Activated naive CD4-positive, alpha-beta T cell treated with anti-CD3 and anti-CD28 coated beads for 36 hours (primary cell): ENCODE measurements around the gene GPR141. TPM values are rescaled to one million over a fixed set of nuclear protein-coding genes. Genes with fewer than 3 reads are reported as not detected.

Experiments
- CTCF ChIA-PET: fragments of 350-600 bp; sonication (Branson Sonifier 250); formaldehyde crosslinking; loops from one replicate; lab custom pipeline; 2021; ENCODE audit warnings: antibody characterized with exemption; lab: Charles Lee
- DNase-seq: peaks from one replicate; pipeline ENCODE4 v3.0.0-alpha.2; 2020
- H3K27ac Mint-ChIP-seq: one replicate; pipeline ENCODE4 v1.8.0; 2021; ENCODE audit warnings: mild to moderate bottlenecking, mixed read lengths
- H3K27me3 Mint-ChIP-seq: one replicate; pipeline ENCODE4 v1.8.0; 2021; ENCODE audit warnings: low read depth, mixed read lengths
- H3K36me3 Mint-ChIP-seq: one replicate; pipeline ENCODE4 v1.8.0; 2021; ENCODE audit warnings: low read depth, mixed read lengths
- H3K4me1 Mint-ChIP-seq: one replicate; pipeline ENCODE4 v1.8.0; 2021; ENCODE audit warnings: low read depth, mixed read lengths
- H3K4me3 Mint-ChIP-seq: one replicate; pipeline ENCODE4 v1.8.0; 2021; ENCODE audit warnings: mild to moderate bottlenecking, moderate library complexity, mixed read lengths
- H3K9me3 Mint-ChIP-seq: one replicate; pipeline ENCODE4 v1.8.0; 2021; ENCODE audit warnings: mixed read lengths
- intact Hi-C: fragments of 100-400 bp; cut with micrococcal nuclease; formaldehyde crosslinking; loops from one replicate; pipeline ENCODE4 v1.15.1; 2023
- total RNA-seq, 2 experiments: library from RNA; stranded (reverse); gene quantifications; one replicate each; pipeline ENCODE4 v1.2.3, GENCODE V29; 2021

GPR141 gene
- total RNA-seq, 2 experiments from 2014 or later = not detected

DNA sequence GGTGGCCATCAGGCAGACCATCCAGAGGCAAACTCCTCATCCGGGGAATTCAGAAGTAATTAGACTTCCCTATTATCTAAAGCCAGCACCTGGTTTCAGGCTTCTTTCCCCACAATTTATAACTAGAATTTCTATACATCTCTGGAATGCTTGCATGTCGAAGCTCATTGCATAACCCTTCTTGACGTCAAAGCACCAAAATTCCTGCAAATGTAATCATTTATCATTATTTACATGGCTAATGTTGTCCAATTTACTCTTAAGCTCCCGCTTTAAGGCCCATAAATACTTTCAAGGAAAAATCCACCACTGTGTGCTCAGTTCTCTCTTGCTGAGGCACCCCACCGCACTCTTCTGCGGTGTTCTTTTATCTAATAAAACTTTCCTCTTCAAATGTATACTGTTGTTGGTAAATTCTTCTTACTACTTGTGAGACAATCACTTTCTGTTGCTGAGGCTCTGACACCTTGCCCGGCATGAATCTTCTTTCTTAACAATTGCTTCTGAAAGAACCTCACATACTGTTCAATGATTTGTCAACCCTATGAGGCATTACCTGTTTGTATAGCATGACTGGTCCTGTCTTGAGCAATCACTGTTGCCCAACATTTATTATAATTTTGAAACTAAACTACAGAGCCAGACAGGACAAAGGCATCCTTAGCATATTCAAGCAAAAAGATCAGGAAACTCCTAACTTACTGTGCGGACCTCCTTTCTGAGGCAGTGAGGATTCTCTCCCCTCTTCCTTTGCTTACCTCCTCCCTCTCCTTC, 17.4 kb upstream of the GPR141 start:
- H3K4me3 Mint-ChIP-seq = no peak overlapping the region
- H3K27ac Mint-ChIP-seq = no peak overlapping the region
- CTCF ChIA-PET = no interaction called here
- no peaks in the 10 kb centered on the region for H3K36me3 Mint-ChIP-seq
- H3K4me1 Mint-ChIP-seq = no peaks in the 10 kb centered on the region
- H3K9me3 Mint-ChIP-seq = no peaks in the 10 kb centered on the region
- no peak for DNase-seq
- intact Hi-C loops = no loop called here
- peaks cover 9% of the 10 kb centered on the region for H3K27me3 Mint-ChIP-seq

- H3K27ac Mint-ChIP-seq = no peak overlapping the region
- intact Hi-C loops = no loop called here
- DNase-seq = no peak
- peaks cover 5% of the 10 kb centered on the region for H3K27me3 Mint-ChIP-seq
- no peaks in the 10 kb centered on the region for H3K4me1 Mint-ChIP-seq
- H3K9me3 Mint-ChIP-seq = no peaks in the 10 kb centered on the region
- no peak overlapping the region for H3K4me3 Mint-ChIP-seq
- no peaks in the 10 kb centered on the region for H3K36me3 Mint-ChIP-seq
- CTCF ChIA-PET = no interaction called here
These were observed 13.7 kb upstream of the GPR141 start for GRCh38 chr7:37669818-37670217.

DNA sequence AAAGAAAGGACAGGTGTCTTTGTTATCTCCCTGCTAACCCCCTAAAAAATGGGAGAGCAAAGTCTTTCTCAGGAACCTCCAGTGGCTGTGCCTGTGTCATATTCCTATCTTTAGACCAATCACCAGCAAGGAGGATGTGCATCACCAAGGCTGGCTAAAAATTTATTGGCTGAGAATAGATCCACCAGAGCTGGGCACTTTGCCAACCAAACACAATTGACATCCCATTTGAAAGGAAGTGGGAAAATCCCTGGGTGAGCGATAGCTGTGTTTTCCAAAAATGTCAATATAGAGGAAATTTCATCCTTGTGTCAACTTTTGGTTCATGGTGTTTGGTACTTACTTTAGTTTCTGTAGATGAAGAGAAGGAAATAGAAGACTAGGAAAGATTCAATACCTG, 13.1 kb upstream of the GPR141 start:
- DNase-seq = no peak
- CTCF ChIA-PET = no interaction called here
- Mint-ChIP-seq H3K27me3 (peaks cover 8% of the 10 kb centered on the region), H3K4me1 (no peaks in the 10 kb centered on the region), H3K27ac (no peak overlapping the region), H3K36me3 (no peaks in the 10 kb centered on the region), H3K4me3 (no peak overlapping the region), H3K9me3 (no peaks in the 10 kb centered on the region)
- intact Hi-C loops = no loop called here

DNA sequence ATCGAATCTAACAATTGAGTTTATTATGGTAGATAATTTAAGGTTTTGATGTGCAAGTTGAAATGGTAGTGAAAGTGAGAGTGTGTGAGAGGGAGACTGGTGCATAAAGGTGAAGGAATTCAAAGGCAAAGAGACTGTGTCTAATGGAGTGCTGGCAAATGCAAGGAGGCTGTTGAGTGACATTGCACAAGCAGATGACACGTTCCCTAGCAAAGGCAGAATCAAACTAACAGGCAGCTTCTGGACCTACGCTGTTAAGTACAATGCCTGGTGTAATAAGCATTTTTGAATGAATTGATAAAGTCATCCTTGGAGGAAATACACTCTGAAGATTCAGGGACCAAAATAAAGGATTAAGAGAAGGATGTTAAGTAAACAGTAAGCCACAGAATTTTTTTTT, 11.7 kb upstream of the GPR141 start:
- no peaks in the 10 kb centered on the region for H3K9me3 Mint-ChIP-seq
- no peak overlapping the region for H3K27ac Mint-ChIP-seq
- H3K4me1 Mint-ChIP-seq = no peaks in the 10 kb centered on the region
- intact Hi-C loops = no loop called here
- peaks cover 9% of the 10 kb centered on the region for H3K27me3 Mint-ChIP-seq
- CTCF ChIA-PET = interaction anchor here (0.6 kb wide), 1 partner anchor 1855 kb away, joined by 6 read pairs; no protein-coding TSS in a partner anchor
- no peak overlapping the region for H3K4me3 Mint-ChIP-seq
- DNase-seq = no peak
- no peaks in the 10 kb centered on the region for H3K36me3 Mint-ChIP-seq

DNA sequence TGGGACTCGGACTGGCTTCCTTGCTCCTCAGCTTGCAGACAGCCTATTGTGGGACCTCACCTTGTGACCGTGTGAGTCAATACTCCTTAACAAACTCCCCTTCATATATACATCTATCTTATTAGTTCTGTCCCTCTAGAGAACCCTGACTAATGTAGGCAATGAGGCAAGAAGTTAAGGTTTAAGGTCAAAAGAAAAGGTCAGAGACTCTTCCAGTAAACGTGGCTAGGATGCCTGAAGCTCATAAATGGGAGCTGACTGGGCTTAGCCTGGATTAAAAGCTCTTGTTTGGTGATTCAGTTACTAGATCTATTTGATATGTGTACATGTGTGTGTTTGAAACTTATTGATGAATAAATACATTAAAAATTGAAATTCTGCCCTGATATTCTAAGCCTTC, 10.6 kb upstream of the GPR141 start:
- CTCF ChIA-PET = no interaction called here
- no peaks in the 10 kb centered on the region for H3K4me1 Mint-ChIP-seq

GRCh38 chr7:37673523-37673922, 10.0 kb upstream of the GPR141 start:
- Mint-ChIP-seq H3K4me3 (no peak overlapping the region), H3K9me3 (no peaks in the 10 kb centered on the region)
- DNase-seq = no peak

More for the DNA sequence above, 10.6 kb upstream of the GPR141 start:
- DNase-seq = no peak
- intact Hi-C loops = no loop called here
- H3K36me3 Mint-ChIP-seq = no peaks in the 10 kb centered on the region
- H3K9me3 Mint-ChIP-seq = no peaks in the 10 kb centered on the region
- peaks cover 8% of the 10 kb centered on the region for H3K27me3 Mint-ChIP-seq
- H3K27ac Mint-ChIP-seq = no peak overlapping the region
- no peak overlapping the region for H3K4me3 Mint-ChIP-seq

DNA sequence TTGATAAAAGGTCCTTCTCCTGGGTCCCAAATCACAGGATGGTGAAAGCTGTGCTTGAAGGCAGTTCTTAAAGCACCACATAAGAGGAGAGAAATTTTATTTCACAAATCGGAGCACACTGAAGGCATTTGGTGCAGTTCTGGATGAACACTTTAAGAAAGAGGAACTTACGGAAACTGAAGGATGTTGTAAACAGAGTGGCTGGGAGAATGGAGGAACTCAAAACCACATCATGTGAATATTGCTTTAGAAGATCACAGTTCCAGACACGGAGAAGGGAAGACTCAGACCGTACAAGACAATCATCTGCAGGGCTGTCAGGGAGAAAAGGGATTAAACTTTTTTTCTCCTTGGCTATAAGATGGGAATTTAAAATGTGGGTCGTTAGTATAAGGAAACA, 9.0 kb upstream of the GPR141 start:
- DNase-seq = no peak
- H3K9me3 Mint-ChIP-seq = no peaks in the 10 kb centered on the region
- H3K27me3 Mint-ChIP-seq = peaks cover 8% of the 10 kb centered on the region
- H3K4me3 Mint-ChIP-seq = no peak overlapping the region
- no peak overlapping the region for H3K27ac Mint-ChIP-seq
- H3K4me1 Mint-ChIP-seq = no peaks in the 10 kb centered on the region
- no peaks in the 10 kb centered on the region for H3K36me3 Mint-ChIP-seq
- intact Hi-C loops = no loop called here
- CTCF ChIA-PET = interaction anchor here (1.0 kb wide), 1 partner anchor 21 kb away, joined by 3 read pairs; no protein-coding TSS in a partner anchor

More at GRCh38 chr7:37673523-37673922, 10.0 kb upstream of the GPR141 start:
- Mint-ChIP-seq H3K4me1 (no peaks in the 10 kb centered on the region), H3K27me3 (peaks cover 8% of the 10 kb centered on the region), H3K27ac (no peak overlapping the region), H3K36me3 (no peaks in the 10 kb centered on the region)
- CTCF ChIA-PET = no interaction called here
- intact Hi-C loops = no loop called here

- Mint-ChIP-seq H3K36me3 (no peaks in the 10 kb centered on the region), H3K4me3 (no peak overlapping the region), H3K27me3 (peaks cover 10% of the 10 kb centered on the region), H3K4me1 (no peaks in the 10 kb centered on the region), H3K27ac (no peak overlapping the region), H3K9me3 (no peaks in the 10 kb centered on the region)
- CTCF ChIA-PET = interaction anchor here (1.0 kb wide), 1 partner anchor 20 kb away, joined by 3 read pairs; no protein-coding TSS in a partner anchor
- intact Hi-C loops = no loop called here
- DNase-seq = no peak
These were observed 7.8 kb upstream of the GPR141 start for GRCh38 chr7:37675749-37676148.

GRCh38 chr7:37684927-37685326, 1.4 kb downstream of the GPR141 start:
- no peak overlapping the region for H3K4me3 Mint-ChIP-seq
- intact Hi-C loops = no loop called here
- H3K36me3 Mint-ChIP-seq = no peaks in the 10 kb centered on the region
- DNase-seq = no peak
- H3K27ac Mint-ChIP-seq = no peak overlapping the region
- peaks cover 10% of the 10 kb centered on the region for H3K27me3 Mint-ChIP-seq
- CTCF ChIA-PET = interaction anchor here (0.6 kb wide), 1 partner anchor 150 kb away, joined by 3 read pairs; no protein-coding TSS in a partner anchor
- no peaks in the 10 kb centered on the region for H3K4me1 Mint-ChIP-seq
- no peaks in the 10 kb centered on the region for H3K9me3 Mint-ChIP-seq

DNA sequence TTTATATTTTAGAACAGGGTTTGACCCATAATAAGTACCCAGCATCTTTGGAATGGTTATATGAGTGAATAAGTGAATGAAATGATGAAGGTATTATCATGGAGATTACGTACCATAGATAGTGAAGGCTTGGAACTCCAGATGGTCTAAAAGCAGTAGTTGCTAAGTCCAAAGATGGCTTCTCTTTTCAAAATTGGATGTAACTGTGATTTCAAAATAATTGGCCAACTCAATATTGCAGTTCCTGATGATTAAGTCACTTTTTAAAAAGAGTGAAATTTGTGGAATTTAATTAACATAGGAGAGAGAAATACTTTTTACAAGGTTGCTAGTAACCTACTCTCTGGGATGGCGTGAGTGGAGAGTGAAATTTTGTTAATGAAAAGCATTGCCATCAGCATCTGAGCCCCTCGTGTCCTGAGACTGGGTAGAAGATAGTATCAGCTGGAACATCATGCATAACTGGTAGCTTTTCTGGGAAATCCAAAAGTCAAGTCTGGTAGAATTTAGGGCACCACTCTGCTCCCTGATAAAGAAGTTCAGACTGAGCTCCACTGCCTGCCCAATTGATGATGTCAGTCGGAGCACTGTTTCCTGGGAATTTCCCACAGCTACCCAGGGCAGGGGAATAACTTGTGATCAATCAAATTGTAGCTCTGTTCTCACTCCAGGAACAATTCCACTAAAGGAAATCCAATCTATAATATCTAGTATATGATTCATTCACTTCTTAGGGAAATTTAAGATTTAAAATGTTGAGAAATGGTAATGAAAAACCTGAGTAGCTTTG, 3.2 kb downstream of the GPR141 start:
- H3K9me3 Mint-ChIP-seq = peaks cover 1% of the 10 kb centered on the region
- H3K36me3 Mint-ChIP-seq = no peaks in the 10 kb centered on the region
- intact Hi-C loops = no loop called here
- H3K27ac Mint-ChIP-seq = no peak overlapping the region
- H3K4me1 Mint-ChIP-seq = no peaks in the 10 kb centered on the region
- no peak overlapping the region for H3K4me3 Mint-ChIP-seq
- DNase-seq = no peak
- H3K27me3 Mint-ChIP-seq = peaks cover 6% of the 10 kb centered on the region
- CTCF ChIA-PET = interaction anchor here (0.5 kb wide), 1 partner anchor 199 kb away, joined by 3 read pairs; no protein-coding TSS in a partner anchor

DNA sequence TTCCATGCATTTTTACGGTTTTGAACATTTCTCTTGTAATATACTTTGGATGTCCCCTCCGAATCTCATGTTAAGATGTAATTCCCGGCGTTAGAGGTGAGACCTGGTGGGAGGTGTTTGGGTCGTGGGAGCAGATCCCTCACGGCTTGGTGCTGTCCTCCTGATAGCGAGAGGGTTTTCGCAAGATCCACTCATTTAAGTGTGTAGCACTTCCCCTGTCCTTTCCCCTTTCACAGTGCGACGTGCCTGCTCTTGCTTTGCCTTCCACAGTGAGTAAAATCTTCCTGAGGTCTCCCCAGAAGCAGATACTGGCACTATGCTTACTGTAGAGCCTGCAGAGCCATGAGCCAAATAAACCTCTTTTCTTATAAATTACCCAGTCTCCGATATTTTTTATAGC, 6.6 kb downstream of the GPR141 start:
- DNase-seq = no peak
- CTCF ChIA-PET = no interaction called here
- H3K9me3 Mint-ChIP-seq = peaks cover 1% of the 10 kb centered on the region
- peaks cover 3% of the 10 kb centered on the region for H3K27me3 Mint-ChIP-seq
- no peak overlapping the region for H3K4me3 Mint-ChIP-seq
- H3K36me3 Mint-ChIP-seq = no peaks in the 10 kb centered on the region
- H3K4me1 Mint-ChIP-seq = no peaks in the 10 kb centered on the region
- no peak overlapping the region for H3K27ac Mint-ChIP-seq
- intact Hi-C loops = no loop called here

DNA sequence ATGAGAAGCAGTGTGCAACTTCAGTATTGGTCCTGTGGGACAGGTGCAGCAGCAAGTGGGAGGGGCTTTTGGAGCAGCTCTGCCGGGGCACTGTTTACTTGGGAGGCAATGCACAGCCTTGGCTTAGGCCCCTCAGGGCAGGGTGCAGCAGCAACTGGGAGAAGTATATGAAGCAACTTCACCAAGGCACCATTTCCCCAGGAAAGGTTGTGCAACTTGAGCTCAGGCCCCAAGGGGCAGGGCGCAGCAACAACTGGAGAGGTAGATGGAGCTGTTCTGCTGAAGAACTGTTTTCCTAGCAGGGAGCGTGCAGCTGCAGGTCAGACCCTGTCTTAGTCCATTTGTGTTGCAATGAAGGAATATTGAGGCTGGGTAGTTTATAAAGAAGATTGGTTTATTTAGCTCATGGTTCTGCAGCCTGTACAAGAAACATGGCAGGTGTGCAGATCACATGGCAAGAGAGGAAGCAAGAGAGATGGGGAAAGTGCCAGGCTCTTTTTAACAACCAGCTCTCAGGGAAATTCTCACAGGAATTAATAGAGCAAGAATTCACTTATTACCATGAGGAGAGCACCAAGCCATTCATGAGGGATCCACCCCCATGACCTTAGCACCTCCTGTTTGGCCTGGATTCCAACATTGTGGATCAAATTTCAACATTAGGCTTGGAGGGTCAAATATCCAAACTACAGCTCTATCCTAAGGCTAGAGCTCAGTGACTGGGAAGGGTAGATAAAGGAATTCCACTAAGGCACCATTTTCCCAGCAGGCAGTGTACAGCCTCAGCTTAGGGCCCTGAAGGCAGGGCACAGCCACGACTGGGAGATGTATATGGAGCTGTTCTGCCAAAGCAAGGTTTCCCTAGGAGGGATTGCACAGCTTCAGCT, 10.9 kb downstream of the GPR141 start:
- Mint-ChIP-seq H3K9me3 (peaks cover 1% of the 10 kb centered on the region), H3K27ac (no peak overlapping the region), H3K4me1 (no peaks in the 10 kb centered on the region), H3K4me3 (no peak overlapping the region), H3K27me3 (peaks cover 2% of the 10 kb centered on the region), H3K36me3 (no peaks in the 10 kb centered on the region)
- CTCF ChIA-PET = interaction anchor here (2.6 kb wide), 1 partner anchor 139 kb away, joined by 6 read pairs; no protein-coding TSS in a partner anchor
- DNase-seq = no peak
- intact Hi-C loops = no loop called here
